ENCODE measurements around the gene IL12RB2.

IL12RB2 gene

GRCh38 chr1:67345556-67345955 is 37.9 kb downstream of the IL12RB2 start:
- Histone ChIP-seq H3K27ac (ENCODE audit: low read length) (no peak overlapping the region), H4K20me1 (ENCODE audit: insufficient read depth, low read length) (no peaks in the 10 kb centered on the region), H3K36me3 (replicated peaks; ENCODE audit: low read depth, low read length) (no peaks in the 10 kb centered on the region), H3K9ac (ENCODE audit: low read length) (no peak overlapping the region), H3K4me2 (ENCODE audit: low read length) (no peak overlapping the region), H3K4me1 (ENCODE audit: low read length) (peaks cover 10% of the 10 kb centered on the region), H3K79me2 (ENCODE audit: low read length) (no peaks in the 10 kb centered on the region), H3K27me3 (ENCODE audit: low read depth, low read length) (no peaks in the 10 kb centered on the region), H3K4me3 (ENCODE audit: low read length) (no peak overlapping the region), H3K9me3 (ENCODE audit: insufficient read depth, low read length) (no peaks in the 10 kb centered on the region), H2AFZ (ENCODE audit: low read depth, low read length) (no peak overlapping the region)
- no peak for TF ChIP-seq EZH2phosphoT487 (IDR thresholded peaks at IDR 0.05; ENCODE audit: low read depth)

- Histone ChIP-seq H3K9ac (ENCODE audit: low read length) (no peak overlapping the region), H3K9me3 (ENCODE audit: insufficient read depth, low read length) (no peaks in the 10 kb centered on the region), H3K4me1 (ENCODE audit: low read length) (peaks cover 9% of the 10 kb centered on the region), H3K4me3 (ENCODE audit: low read length) (no peak overlapping the region), H3K4me2 (ENCODE audit: low read length) (no peak overlapping the region), H2AFZ (ENCODE audit: low read depth, low read length) (no peak overlapping the region), H3K27me3 (ENCODE audit: low read depth, low read length) (no peaks in the 10 kb centered on the region), H4K20me1 (ENCODE audit: insufficient read depth, low read length) (no peaks in the 10 kb centered on the region), H3K36me3 (replicated peaks; ENCODE audit: low read depth, low read length) (no peaks in the 10 kb centered on the region), H3K27ac (ENCODE audit: low read length) (no peak overlapping the region), H3K79me2 (ENCODE audit: low read length) (no peaks in the 10 kb centered on the region)
- TF ChIP-seq EZH2phosphoT487 (IDR thresholded peaks at IDR 0.05; ENCODE audit: low read depth) (no peak), CTCF (IDR thresholded peaks at IDR 0.05; ENCODE audit: low read depth, low read length) (no peak)
These were observed 39.3 kb downstream of the IL12RB2 start for GRCh38 chr1:67346982-67347381.

GRCh38 chr1:67347688-67348472 is 40.2 kb downstream of the IL12RB2 start:
- Histone ChIP-seq H3K36me3 (replicated peaks; ENCODE audit: low read depth, low read length) (no peaks in the 10 kb centered on the region), H3K79me2 (ENCODE audit: low read length) (no peaks in the 10 kb centered on the region), H3K9me3 (ENCODE audit: insufficient read depth, low read length) (no peaks in the 10 kb centered on the region), H3K9ac (ENCODE audit: low read length) (no peak overlapping the region), H2AFZ (ENCODE audit: low read depth, low read length) (no peak overlapping the region), H3K4me1 (ENCODE audit: low read length) (peaks cover 3% of the 10 kb centered on the region), H3K4me3 (ENCODE audit: low read length) (no peak overlapping the region), H3K27ac (ENCODE audit: low read length) (no peak overlapping the region), H3K4me2 (ENCODE audit: low read length) (no peak overlapping the region), H3K27me3 (ENCODE audit: low read depth, low read length) (no peaks in the 10 kb centered on the region), H4K20me1 (ENCODE audit: insufficient read depth, low read length) (no peaks in the 10 kb centered on the region)
- no peak for TF ChIP-seq EZH2phosphoT487 (IDR thresholded peaks at IDR 0.05; ENCODE audit: low read depth)
- TF ChIP-seq CTCF (IDR thresholded peaks at IDR 0.05; ENCODE audit: low read depth, low read length): peak; percentile 68

GRCh38 chr1:67348586-67349252 is 41.0 kb downstream of the IL12RB2 start:
- H3K36me3 ChIP-seq (replicated peaks; ENCODE audit: low read depth, low read length): no peaks in the 10 kb centered on the region
- no peak overlapping the region for H3K27ac ChIP-seq (ENCODE audit: low read length)

More at GRCh38 chr1:67348586-67349252, 41.0 kb downstream of the IL12RB2 start:
- no peak overlapping the region for H2AFZ ChIP-seq (ENCODE audit: low read depth, low read length)
- H3K9me3 ChIP-seq (ENCODE audit: insufficient read depth, low read length): no peaks in the 10 kb centered on the region
- no peaks in the 10 kb centered on the region for H3K79me2 ChIP-seq (ENCODE audit: low read length)
- no peak overlapping the region for H3K4me3 ChIP-seq (ENCODE audit: low read length)
- H3K4me2 ChIP-seq (ENCODE audit: low read length): no peak overlapping the region
- peaks cover 3% of the 10 kb centered on the region for H3K4me1 ChIP-seq (ENCODE audit: low read length)
- TF ChIP-seq CTCF (IDR thresholded peaks at IDR 0.05; ENCODE audit: low read depth, low read length) (no peak), EZH2phosphoT487 (IDR thresholded peaks at IDR 0.05; ENCODE audit: low read depth) (no peak)
- no peak overlapping the region for H3K9ac ChIP-seq (ENCODE audit: low read length)
- no peaks in the 10 kb centered on the region for H3K27me3 ChIP-seq (ENCODE audit: low read depth, low read length)
- no peaks in the 10 kb centered on the region for H4K20me1 ChIP-seq (ENCODE audit: insufficient read depth, low read length)
